Bronchial epithelial cell (primary cell): ENCODE data around the gene SBNO2. TPM values are rescaled to one million over a fixed set of nuclear protein-coding genes. Genes with fewer than 3 reads are reported as not detected.

Experiments
- DNase-seq: peaks from one replicate; pipeline ENCODE4 v3.0.0-alpha.2; 2010; ENCODE audit warnings: low read depth
- FAIRE-seq: peaks from 2 replicates; lab custom pipeline; 2011; peaks lifted over from hg19 to GRCh38; lab: Jason Lieb, UNC
- H3K27me3 ChIP-seq: 2 replicates; pipeline ENCODE4 v1.5.1; 2011; ENCODE audit warnings: low read length; ENCODE audit not compliant: control insufficient read depth, insufficient read depth
- H3K36me3 ChIP-seq: 2 replicates; pipeline ENCODE4 v1.5.1; 2011; ENCODE audit warnings: low read length; ENCODE audit not compliant: control insufficient read depth, insufficient read depth
- H3K4me3 ChIP-seq: 2 replicates; pipeline ENCODE4 v1.5.1; 2011; ENCODE audit warnings: mild to moderate bottlenecking, low read depth, low read length, control low read depth
- CTCF ChIP-seq: IDR thresholded peaks from 2 replicates; pipeline ENCODE4 v1.5.1; 2011; ENCODE audit warnings: mild to moderate bottlenecking, moderate library complexity, low read length, control low read depth, inconsistent platforms; ENCODE audit not compliant: insufficient read depth, severe bottlenecking
- total RNA-seq: library from RNA; depleted of rRNA; stranded (reverse); fragments of >200 nt; gene quantifications from 2 replicates; pipeline ENCODE4 v1.2.1, GENCODE V29; 2014

Gene SBNO2
- total RNA-seq, 1 donor from 2014 or later = 16.8 TPM

GRCh38 chr19:1216756-1217155, 42.7 kb upstream of the SBNO2 start:
- H3K36me3 ChIP-seq = peaks cover 15% of the 10 kb centered on the region
- H3K27me3 ChIP-seq = no peaks in the 10 kb centered on the region
- H3K4me3 ChIP-seq = no peak overlapping the region
- DNase-seq (no peak), FAIRE-seq (peak; percentile 66)
- no peak for TF ChIP-seq CTCF

- H3K36me3 ChIP-seq = peaks cover 6% of the 10 kb centered on the region
- peak; percentile 45 for DNase-seq
- H3K4me3 ChIP-seq = no peak overlapping the region
- no peak for TF ChIP-seq CTCF
- FAIRE-seq = no peak
- no peaks in the 10 kb centered on the region for H3K27me3 ChIP-seq
Measured at GRCh38 chr19:1214862-1215731, 41.0 kb upstream of the SBNO2 start.

- Histone ChIP-seq H3K4me3 (no peak overlapping the region), H3K27me3 (no peaks in the 10 kb centered on the region), H3K36me3 (peaks cover 9% of the 10 kb centered on the region)
- FAIRE-seq (no peak), DNase-seq (no peak)
- TF ChIP-seq CTCF = no peak
Measured at GRCh38 chr19:1214299-1214861, 40.3 kb upstream of the SBNO2 start.

- no peak for FAIRE-seq
- no peak overlapping the region for H3K4me3 ChIP-seq
- H3K36me3 ChIP-seq = peaks cover 9% of the 10 kb centered on the region
- TF ChIP-seq CTCF = no peak
- DNase-seq = peak; percentile 96
- no peaks in the 10 kb centered on the region for H3K27me3 ChIP-seq
Measured at GRCh38 chr19:1213391-1214286, 39.6 kb upstream of the SBNO2 start.

GRCh38 chr19:1211494-1212234, 37.6 kb upstream of the SBNO2 start:
- DNase-seq (no peak), FAIRE-seq (no peak)
- Histone ChIP-seq H3K4me3 (no peak overlapping the region), H3K36me3 (peaks cover 8% of the 10 kb centered on the region), H3K27me3 (no peaks in the 10 kb centered on the region)
- no peak for TF ChIP-seq CTCF
